Measurements from ENCODE around the gene NOS1AP. TPM values are rescaled to one million over a fixed set of nuclear protein-coding genes. Genes with fewer than 3 reads are reported as not detected.

NOS1AP gene
- total RNA-seq, 1 experiment from 2014 or later, result 9.9 TPM

DNA sequence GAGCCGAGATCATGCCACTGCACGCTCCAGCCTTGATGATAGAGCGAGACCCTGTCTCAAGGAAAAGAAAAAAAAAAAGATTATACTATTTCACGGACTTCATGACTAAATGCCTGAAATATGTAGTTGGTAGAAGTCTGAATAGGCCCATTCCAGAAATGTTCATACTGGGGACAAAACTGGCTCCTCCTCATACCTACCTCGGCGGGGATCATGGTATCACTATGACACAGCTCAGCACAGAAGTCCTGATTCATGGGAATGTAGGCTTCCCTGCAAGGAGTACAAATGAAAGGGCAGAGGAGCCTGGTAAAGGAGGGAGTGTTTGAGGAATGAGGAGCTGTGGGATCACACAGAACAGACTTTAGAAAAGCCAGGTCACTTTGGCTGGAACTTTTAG lies 302.1 kb downstream of the NOS1AP start:
- H3K27ac Mint-ChIP-seq (ENCODE audit: unreplicated experiment), result no peak overlapping the region
- no peak for DNase-seq

DNA sequence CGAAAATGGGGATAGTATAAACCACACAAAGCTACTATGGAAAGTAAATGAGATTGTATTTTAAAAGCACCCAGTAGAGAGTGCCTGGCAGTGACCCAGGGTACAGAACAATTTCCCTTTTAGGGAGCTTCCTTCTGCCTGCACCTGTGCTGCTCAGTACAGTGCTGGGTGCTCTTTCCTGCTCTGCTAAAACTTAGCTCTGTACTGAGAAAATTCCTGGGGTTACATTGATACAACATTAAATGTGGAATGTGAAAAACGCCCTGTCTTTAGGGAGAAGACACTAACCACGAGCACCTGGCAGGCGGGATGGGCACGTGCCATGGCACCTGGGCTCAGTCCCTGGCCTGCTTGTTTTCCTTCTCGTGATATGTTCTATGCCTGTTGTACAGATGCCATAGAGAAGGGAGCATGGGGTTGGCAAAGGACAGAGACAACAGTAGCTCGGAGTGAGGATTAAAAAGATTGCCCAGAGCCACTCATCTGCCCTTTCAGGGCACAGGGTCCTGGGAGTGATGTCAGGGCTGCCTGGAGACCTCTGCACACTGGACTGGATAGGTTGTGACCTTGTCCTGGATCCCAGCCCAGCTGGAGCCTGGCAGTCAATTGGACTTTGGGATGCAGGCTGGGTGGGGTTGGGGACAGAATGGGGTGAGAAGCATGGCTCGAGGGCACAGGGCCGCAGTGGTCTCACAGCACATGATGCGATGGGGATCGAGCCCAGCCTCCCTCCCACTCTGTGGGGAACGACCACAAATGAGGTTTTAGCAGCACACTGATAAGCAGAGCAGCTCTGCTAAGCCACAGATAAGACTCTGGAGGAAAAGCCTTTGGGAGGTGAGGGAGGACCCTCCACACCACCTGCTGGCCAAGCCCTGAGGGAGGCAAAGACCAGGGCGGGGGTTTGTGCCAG lies 302.9 kb downstream of the NOS1AP start:
- intact Hi-C loops (cut with micrococcal nuclease; ENCODE audit: unreplicated experiment), result no loop called here
- Mint-ChIP-seq H3K4me3 (ENCODE audit: low read depth, unreplicated experiment) (no peak overlapping the region), H3K27ac (ENCODE audit: unreplicated experiment) (peak overlapping the region; percentile 50)

More for the DNA sequence above, 302.1 kb downstream of the NOS1AP start:
- CTCF ChIA-PET, result interaction anchor here (1.3 to 2.4 kb wide), 5 partner anchors 10 to 20 kb away, joined by 3 to 13 read pairs (median 3); partner anchors contain the start of gene C1orf226
- H3K27me3 Mint-ChIP-seq (ENCODE audit: unreplicated experiment), result no peaks in the 10 kb centered on the region
- TF ChIP-seq, protein P1, sequence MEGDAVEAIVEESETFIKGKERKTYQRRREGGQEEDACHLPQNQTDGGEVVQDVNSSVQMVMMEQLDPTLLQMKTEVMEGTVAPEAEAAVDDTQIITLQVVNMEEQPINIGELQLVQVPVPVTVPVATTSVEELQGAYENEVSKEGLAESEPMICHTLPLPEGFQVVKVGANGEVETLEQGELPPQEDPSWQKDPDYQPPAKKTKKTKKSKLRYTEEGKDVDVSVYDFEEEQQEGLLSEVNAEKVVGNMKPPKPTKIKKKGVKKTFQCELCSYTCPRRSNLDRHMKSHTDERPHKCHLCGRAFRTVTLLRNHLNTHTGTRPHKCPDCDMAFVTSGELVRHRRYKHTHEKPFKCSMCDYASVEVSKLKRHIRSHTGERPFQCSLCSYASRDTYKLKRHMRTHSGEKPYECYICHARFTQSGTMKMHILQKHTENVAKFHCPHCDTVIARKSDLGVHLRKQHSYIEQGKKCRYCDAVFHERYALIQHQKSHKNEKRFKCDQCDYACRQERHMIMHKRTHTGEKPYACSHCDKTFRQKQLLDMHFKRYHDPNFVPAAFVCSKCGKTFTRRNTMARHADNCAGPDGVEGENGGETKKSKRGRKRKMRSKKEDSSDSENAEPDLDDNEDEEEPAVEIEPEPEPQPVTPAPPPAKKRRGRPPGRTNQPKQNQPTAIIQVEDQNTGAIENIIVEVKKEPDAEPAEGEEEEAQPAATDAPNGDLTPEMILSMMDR (IDR thresholded peaks at IDR 0.05; ENCODE audit: unreplicated experiment), result no peak
- H3K9me3 Mint-ChIP-seq (ENCODE audit: low read depth, unreplicated experiment), result no peaks in the 10 kb centered on the region
- H3K4me3 Mint-ChIP-seq (ENCODE audit: low read depth, unreplicated experiment), result no peak overlapping the region
- H3K4me1 Mint-ChIP-seq (ENCODE audit: low read depth, unreplicated experiment), result peaks cover 31% of the 10 kb centered on the region
- H3K36me3 Mint-ChIP-seq (ENCODE audit: insufficient read depth, unreplicated experiment), result peaks cover 10% of the 10 kb centered on the region
- intact Hi-C loops (cut with micrococcal nuclease; ENCODE audit: unreplicated experiment), result no loop called here
- BruUV-seq (replicated peaks), result no TSS peak

DNA sequence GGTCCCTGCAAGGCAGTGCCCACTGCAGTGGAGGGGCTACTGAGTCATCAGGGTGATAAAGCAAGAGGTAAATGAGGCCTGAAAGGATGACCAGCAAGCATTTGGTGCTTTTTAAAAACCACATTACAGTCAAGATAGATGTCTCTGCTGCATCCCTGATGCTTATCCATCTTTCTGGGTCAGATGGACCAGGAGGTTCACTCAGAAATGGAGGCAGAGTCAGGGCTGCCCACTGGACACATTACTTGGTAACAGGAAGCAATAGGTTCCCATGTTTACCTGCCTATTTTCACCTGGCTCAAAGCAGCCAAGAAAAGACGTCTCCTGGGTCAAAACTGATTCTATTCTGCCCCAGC lies 303.6 kb downstream of the NOS1AP start:
- Mint-ChIP-seq H3K27me3 (ENCODE audit: unreplicated experiment) (no peaks in the 10 kb centered on the region), H3K4me1 (ENCODE audit: low read depth, unreplicated experiment) (peaks cover 31% of the 10 kb centered on the region), H3K4me3 (ENCODE audit: low read depth, unreplicated experiment) (no peak overlapping the region), H3K36me3 (ENCODE audit: insufficient read depth, unreplicated experiment) (peaks cover 10% of the 10 kb centered on the region), H3K27ac (ENCODE audit: unreplicated experiment) (peak overlapping the region; percentile 50), H3K9me3 (ENCODE audit: low read depth, unreplicated experiment) (no peaks in the 10 kb centered on the region)
- CTCF ChIA-PET, result interaction anchor here (1.0 to 2.4 kb wide), 3 partner anchors 8 to 17 kb away, joined by 3 to 13 read pairs (median 3); partner anchors contain the start of gene C1orf226
- TF ChIP-seq, protein P1 (IDR thresholded peaks at IDR 0.05; ENCODE audit: unreplicated experiment), result no peak
- BruUV-seq (replicated peaks), result no TSS peak
- no peak for DNase-seq
- intact Hi-C loops (cut with micrococcal nuclease; ENCODE audit: unreplicated experiment), result no loop called here

More for the DNA sequence above, 302.9 kb downstream of the NOS1AP start:
- CTCF ChIA-PET, result interaction anchor here (1.3 to 2.4 kb wide), 4 partner anchors 9 to 20 kb away, joined by 3 to 13 read pairs (median 3); partner anchors contain the start of gene C1orf226
- Mint-ChIP-seq H3K27me3 (ENCODE audit: unreplicated experiment) (no peaks in the 10 kb centered on the region), H3K36me3 (ENCODE audit: insufficient read depth, unreplicated experiment) (peaks cover 10% of the 10 kb centered on the region), H3K9me3 (ENCODE audit: low read depth, unreplicated experiment) (no peaks in the 10 kb centered on the region), H3K4me1 (ENCODE audit: low read depth, unreplicated experiment) (peaks cover 31% of the 10 kb centered on the region)
- no TSS peak for BruUV-seq (replicated peaks)
- TF ChIP-seq, protein P1 (IDR thresholded peaks at IDR 0.05; ENCODE audit: unreplicated experiment), result no peak
- no peak for DNase-seq

DNA sequence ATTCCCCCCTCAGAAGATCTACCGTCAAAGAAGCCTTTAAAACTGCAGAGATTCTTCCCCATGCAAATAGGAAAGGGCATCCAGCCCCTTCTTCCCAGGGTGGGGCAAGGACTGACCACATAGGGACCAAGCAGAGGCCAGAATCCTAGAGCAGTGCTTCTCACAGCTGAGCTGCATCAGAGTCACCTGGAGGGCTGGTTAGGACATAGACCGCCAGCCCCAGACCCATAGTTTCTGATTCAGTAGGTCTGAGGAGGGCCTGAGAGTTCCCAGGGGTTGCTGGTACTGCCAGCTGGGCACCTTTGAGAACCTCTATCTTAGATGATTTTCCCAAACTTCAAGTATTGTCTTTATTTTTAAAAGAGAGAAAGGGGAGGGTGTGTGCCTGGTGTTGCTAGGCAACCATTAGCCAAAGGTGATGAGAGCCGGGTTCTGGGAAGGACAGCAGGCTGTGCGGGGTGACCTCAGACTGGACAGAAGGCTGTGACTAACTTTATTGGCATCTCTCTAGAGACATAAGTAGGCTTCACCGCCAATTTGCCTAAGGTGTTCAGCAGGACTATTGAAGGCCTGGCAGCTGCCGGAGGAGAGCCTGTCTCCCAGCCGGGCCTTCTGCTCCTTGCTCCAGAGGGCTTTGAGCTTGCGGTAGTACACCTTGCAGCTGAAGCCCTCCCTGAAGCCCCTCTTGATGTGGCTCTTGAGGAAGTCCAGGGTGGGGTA lies 304.2 kb downstream of the NOS1AP start:
- CTCF ChIA-PET, result interaction anchor here (0.5 to 1.0 kb wide), 2 partner anchors 16 to 420 kb away, joined by 3 read pairs; no protein-coding TSS in a partner anchor
- Mint-ChIP-seq H3K36me3 (ENCODE audit: insufficient read depth, unreplicated experiment) (peaks cover 10% of the 10 kb centered on the region), H3K9me3 (ENCODE audit: low read depth, unreplicated experiment) (no peaks in the 10 kb centered on the region), H3K4me1 (ENCODE audit: low read depth, unreplicated experiment) (peaks cover 31% of the 10 kb centered on the region), H3K27ac (ENCODE audit: unreplicated experiment) (peak overlapping the region; percentile 26), H3K4me3 (ENCODE audit: low read depth, unreplicated experiment) (no peak overlapping the region), H3K27me3 (ENCODE audit: unreplicated experiment) (no peaks in the 10 kb centered on the region)
- no TSS peak for BruUV-seq (replicated peaks)
- intact Hi-C loops (cut with micrococcal nuclease; ENCODE audit: unreplicated experiment), result no loop called here
- DNase-seq, result peak; percentile 67
- TF ChIP-seq, protein P1 (IDR thresholded peaks at IDR 0.05; ENCODE audit: unreplicated experiment), result no peak

Data from Calu3 (cell line).